Stimulated activated CD4-positive, alpha-beta T cell treated with anti-CD3 and anti-CD28 coated beads, TNF-alpha, amount 100 ng/mL, for 48 hours (primary cell): ENCODE data around the gene CELF1.

Source experiments
- DNase-seq, 3 donors: peaks; one replicate each; pipeline ENCODE4 v3.0.0-alpha.2; 2020; ENCODE audit warnings: low read depth in 3 of 3

Gene CELF1

DNA sequence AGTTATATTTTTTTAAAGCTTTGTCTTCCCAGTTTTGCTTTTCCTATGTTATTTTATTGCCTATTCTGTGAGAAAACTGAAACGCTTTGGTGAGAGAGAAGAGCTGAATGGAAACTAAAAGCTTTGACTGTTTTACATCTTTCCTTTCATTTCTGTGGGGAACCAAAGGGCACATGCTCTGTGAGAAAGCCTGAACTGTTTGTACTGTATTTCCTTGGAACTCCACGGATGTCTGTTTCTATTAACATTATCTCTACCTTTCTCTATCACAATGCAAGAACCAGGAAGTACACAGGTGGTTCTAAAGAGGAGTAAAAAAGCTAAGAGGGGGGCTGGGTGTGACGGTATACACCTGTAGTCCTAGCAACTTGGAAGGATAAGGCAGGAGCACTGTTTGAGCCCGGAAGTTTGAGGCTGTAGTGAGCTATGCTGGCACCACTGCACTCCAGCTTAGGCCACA is 43.8 kb downstream of the CELF1 start:
- no peak for DNase-seq

DNA sequence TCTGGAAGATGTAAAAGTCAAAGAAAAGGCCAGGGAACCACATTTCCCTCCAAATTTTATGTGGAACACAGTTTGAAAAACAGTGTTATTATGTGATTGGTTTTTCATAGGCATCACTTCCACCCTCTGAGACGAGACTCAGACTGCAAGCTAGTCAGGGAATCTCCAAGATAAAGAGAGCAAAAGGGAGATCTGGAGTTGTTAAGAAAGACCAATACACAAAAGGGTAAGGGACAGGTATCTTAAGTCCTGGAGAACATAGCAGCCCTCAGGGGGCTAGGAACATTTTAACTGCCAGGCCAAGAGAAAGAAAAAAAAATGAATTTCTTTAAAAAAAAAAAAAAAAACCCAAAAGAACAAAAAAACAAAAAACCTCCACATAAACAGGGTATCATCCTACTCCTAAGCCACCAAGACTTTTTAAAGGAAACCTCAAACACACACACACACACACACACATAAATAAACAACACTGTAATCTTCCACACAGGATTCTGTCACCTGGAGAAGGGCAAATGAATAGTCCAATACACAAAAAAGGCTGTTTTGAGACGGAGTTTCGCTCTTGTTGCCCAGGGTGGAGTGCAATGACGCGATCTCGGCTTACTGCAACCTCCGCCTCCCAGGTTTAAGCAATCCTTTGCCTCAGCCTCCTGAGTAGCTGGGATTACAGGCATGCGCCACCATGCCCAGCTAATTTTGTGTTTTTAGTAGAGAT is 44.5 kb downstream of the CELF1 start:
- DNase-seq, result no peak

DNA sequence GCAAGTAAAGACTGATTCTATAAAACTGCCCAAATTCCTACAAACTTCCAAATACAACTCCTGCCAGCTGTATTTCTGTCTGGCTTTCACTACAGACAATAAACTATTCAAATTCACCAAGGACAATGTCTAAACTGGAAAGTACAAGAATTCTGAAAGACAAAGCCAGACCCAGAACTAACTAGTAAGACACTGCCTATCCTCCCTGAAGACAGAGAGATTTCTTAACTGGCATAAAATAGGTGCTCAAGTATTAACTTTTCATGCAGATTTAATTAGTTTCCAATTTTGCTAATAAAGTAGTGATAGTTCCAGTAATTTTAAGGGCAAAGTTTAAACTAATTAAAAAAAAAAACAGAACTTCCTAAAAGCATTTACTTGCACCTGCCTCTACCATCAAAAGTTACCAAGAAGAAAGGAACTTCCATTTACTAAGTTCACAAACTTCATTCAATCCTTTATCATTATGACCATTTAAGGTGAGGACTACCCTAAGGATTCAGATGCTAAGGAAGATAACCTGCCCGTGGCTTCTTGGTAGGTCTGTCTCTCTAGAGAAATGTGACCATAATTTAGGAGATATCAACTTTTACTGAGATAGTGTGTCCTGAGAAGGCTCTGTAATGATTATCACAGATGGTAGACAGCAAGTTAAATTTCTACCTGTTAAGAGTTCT is 45.2 kb downstream of the CELF1 start:
- no peak for DNase-seq

DNA sequence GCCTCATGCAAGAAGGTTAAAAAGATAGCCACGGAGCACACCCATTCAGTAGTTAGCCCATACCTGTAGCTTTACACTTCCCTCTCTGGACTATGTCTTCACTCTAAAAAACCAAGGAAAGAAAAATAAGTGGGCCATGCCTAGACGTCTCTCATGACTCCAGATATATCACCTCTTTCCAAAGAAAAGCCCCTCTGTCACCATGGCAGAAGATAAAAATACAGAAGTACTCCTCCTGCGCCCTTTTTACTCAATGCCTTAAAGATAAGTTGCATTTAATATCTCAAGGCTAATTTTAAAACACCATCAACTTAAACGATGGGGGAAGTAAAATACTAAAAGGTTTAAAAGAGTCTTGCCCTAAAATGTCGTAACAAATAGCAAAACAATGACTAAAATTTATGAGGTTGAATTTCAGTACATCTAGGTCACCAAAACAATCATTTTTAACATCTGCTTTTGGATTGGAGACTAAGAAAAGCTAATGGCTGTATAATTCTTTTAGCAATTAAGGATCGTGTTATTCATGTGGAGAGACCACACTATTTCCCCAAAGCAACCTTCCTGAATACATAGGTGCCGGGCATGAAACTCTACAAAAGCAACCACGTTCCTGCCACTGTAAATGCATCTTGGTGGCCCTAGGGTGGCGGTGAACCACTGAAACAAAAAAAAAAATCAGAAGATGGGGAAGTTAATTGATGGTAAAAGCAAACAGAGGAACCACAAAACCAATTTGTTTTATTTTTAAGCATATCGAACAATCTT is 46.0 kb downstream of the CELF1 start:
- DNase-seq, result no peak

DNA sequence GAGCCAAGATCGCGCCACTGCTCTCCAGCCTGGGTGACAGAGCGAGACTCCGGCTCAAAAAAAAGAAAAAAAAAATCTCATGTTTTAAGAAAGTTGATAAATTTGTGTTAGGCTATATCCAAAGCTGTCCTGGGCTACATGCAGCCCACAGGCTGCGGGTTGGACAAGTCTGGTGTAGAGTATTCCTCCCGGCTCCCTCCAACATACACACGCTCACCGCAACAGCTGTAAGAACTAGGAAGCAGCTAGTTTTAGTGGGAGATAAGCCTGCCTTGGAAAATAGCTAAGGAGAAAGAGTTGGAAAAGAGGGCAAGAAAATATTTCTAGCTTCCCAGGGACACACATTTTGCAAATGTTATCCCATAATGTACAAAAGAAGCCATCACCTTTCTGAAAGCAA is 46.6 kb downstream of the CELF1 start:
- no peak for DNase-seq

DNA sequence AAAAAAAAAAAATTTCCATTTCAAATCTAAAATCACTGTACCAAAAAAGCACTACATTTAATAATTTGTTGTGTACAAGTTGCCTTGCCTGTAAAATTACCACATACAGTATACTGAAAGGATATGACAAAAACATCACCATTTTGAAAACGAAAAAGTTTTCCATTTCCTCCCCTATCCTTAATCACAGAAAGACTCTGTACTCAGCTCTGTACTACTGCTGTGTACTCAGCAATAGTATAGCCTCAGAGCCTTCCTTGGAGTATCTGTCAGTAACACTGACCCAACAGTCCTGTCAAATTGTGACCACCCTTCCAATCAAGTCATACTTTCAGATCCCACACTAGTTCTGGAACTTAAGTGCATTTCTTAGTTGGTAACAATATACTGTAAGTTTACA is 48.0 kb downstream of the CELF1 start:
- DNase-seq, result no peak

DNA sequence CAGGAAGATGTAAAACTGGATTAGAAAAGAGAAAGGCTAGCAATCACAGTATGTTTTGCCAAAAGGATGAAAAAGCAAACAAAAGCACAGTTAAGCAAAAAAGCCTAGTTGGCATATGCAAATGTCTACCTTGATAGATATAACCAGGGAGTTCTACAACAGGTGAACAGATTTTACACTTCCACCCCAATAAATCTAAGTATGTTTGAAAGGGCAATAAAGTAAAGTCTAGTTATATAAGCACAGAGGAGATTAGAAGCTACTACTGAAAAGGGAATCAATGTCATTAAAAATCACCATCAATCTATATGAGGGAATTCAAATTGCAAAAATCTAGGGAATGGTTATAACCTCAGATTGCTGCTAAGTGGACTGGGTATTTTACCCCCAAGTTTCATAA is 49.7 kb downstream of the CELF1 start:
- DNase-seq, result no peak

DNA sequence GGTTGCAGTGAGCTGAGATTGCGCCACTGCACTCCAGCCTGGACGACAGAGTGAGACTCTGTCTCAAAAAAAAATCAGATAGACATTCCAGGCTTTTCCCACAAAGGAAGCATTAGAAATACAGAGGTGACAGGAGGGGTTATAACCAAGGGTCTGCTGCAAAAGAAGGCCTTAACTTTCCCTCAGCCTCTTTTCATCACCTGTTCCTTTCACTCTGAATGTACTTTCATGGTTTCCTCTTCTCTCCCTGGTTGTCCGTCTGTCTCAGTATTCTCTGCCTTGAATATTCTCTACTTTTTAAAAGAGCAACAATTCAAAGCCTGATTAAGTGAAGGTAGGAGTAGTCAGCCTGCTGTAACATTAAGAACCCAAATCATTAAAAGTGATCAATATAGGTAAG is 50.2 kb downstream of the CELF1 start:
- DNase-seq, result no peak

DNA sequence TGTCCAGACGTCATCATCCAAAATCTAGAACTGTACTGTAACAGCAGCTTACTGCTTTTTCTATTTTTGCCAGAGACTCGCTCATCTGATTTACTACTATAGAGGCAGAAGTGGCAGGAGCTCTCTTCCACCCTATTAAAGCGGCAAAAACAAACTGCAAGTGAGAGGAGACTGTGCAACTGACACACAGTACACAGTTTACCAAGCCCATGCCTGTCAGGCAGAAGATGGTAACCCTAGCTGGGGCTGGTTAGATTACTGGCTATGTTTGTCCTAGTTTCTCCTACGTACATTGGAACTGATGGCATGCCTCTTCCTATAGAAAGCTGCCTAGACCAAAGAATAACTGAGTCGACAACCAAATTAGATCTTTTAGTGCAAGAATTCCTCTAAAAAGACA is 51.8 kb downstream of the CELF1 start:
- DNase-seq, result no peak

DNA sequence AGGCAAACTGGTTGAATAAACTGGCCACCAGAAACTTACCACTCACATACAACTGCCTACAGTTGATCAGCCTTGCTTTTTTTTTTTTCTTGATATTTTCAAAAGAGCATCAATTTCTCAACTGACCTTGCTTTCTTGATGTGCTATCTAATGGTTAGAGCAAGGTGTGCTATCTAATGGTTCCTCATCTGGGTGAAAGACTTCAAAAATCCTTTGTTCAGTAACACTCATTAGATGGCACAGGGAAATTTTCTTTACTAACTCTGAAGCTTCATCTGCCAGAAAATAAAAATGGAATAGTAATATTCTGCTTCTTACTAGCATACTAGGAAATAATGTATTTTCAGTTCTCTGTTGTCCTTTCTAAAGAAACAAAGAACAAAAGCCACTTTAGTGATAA is 52.8 kb downstream of the CELF1 start:
- DNase-seq, result no peak

DNA sequence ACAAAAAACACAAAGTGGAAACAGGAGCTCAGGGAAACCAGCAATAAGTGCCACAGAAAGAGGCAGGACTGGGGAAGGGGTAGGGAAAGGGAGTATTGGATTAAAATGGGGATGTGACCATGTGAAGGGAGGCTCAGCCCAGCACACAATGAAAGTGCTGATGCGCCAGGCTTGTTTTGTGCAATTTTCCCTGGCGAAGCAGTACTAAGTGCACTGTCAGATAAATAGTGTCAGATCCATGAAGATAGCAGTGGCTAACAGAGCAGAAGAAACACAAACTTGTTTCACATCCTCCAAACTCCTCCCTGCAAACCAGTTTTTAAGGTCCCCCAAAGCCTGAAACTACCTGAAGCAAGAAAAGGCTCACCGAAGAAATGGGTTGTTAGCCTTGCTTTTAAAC is 53.3 kb downstream of the CELF1 start:
- DNase-seq, result no peak

DNA sequence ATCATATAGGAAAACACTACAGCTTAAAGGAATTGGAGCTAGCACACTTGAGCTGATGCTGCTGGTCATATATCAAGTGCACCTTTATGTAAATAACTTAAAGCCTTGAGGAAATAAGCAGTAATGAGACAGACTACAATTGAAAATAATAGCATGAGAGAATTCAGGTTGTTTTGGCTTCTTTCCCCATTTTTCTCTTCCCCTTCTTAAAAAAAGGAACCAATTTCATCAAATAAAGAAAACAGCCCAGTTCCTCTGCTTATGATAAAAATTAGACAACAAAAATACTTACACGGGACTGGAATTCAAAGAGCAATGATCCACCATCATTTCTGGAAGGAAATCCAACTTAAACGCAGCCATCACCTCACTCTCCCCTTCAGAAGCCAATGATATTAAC is 53.8 kb downstream of the CELF1 start:
- DNase-seq, result no peak

DNA sequence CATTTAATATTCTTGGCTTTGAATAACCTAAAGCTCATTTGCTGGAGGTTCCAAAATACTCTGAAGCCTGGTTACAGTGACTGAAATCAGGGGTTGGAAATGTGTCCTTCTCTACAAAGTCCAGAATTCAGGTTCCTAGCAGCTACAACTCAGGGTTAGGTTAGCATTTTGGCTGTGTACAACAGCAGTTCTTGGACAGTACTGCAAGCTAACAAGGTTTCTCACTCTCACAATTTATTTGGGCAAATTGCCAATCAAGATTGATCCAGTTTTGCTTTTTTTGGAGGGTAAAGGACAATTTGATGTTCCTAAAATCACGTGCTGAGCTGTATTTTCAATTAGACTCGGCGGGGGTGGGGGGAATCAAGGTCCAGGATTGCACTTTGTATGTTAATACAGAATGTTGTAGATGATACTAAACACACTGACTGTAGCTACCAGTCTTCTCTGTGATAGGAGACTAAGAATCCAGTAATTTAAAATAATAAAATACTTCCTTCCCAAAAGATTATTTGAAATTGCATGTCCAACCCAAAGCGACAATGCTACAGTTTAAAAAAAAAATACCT is 54.3 kb downstream of the CELF1 start:
- DNase-seq, result no peak

DNA sequence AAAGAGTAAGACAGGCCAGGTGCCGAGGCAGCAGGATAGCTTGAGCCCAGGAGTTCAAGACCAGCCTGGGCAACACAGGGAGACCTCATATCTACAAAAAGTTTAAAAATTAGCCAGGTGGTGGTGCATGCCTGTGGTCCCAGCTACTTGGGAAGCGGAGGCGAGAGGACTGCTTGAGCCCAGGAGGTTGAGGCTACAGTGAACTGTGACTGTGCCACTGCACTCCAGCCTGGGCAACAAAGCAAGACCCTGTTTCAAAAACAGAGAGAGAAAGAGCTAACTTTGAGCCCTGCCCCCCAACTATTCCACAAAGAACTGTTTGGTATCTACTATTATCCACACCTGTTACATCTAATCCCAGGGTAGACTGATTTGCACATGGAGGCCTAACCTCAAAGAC is 54.8 kb downstream of the CELF1 start:
- no peak for DNase-seq

DNA sequence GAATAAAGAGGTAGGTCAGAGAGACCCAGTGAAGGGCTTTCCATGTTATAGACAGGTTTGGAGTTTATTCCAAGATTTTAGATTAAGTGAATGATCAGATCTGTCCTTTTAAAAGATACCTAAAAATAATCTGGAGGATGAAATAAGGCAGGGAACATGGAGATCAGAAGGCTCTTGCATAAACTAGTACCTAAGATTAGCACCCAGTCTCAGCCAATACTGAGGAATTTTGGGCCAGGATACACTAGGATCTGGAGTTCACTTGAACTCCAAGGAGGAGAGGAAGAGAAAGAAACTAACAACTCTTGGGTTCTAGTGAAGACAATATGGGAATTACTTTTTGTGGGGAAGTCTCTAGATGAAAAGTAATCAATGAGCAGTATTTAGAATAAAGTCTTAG is 56.1 kb downstream of the CELF1 start:
- no peak for DNase-seq

DNA sequence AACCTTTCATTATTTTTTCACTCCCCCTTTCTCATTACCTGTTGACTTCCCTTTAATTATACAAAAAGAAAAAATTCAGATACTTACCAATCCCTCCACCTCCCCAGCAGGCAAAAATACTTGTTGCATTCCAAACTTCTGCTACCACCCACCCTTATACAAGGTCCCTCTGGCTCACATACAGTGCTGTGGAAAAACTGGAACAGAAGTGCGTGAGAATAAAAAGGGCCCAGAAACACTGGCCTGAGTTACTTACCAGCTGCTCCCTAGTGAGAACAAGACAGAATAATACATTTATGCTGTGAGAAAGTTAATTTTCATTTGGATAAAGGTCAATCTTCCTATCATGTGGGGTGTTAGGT is 57.1 kb downstream of the CELF1 start:
- no peak for DNase-seq

DNA sequence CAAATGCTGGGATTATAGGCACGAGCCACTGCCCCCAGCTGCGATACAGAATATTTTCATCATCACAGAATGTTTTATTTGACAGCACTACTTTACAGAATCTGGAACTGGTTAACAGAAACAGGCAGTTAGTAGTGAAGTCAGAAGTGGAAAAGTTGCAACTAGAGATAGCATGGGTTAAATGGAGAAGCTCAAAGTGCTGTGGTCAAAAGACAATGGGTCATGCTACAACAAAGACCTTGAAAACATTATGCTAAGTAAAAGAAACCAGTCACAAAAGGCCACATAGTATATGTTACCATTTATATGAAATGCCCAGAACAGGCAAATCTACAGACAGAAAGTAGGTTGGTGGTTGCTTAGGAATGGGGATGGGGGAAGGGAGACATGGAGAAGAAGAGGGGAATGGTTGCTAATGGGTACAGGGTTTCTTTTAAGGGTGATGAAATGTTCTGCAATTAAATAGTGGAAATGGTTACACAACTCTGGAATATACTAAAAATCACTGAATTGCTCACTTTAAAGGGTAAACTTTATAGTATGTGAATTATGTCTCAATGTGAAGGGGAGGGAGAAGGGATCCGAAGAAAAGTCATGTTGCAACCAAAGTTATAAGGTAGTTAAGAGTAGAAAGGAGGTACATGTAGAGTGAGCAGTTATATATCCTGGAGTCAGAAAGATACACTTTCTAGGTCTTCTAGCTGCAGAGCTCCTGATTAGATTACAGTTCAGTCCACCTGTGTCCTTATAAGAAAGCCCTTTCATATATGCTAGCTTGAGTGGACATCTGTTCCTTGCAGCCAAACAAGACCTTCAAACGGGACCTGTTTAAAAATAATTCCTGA is 57.7 kb downstream of the CELF1 start:
- DNase-seq, result no peak

DNA sequence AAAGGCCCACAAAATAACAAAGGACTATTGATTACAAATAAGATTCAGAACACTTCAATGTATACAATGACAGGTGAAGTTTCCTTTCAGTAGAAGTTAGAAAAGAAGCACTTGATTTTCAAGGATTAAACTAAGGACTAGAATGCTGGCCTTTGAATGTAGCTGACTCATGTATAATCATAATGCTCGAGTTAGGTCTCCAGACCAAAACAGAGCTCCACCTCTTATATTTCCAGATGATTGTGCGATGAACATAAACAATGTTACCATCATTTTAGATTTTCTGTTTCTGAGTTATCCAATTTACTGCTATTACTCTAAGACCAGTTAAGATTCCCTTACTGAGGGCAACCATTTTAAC is 63.6 kb downstream of the CELF1 start:
- DNase-seq, result no peak

DNA sequence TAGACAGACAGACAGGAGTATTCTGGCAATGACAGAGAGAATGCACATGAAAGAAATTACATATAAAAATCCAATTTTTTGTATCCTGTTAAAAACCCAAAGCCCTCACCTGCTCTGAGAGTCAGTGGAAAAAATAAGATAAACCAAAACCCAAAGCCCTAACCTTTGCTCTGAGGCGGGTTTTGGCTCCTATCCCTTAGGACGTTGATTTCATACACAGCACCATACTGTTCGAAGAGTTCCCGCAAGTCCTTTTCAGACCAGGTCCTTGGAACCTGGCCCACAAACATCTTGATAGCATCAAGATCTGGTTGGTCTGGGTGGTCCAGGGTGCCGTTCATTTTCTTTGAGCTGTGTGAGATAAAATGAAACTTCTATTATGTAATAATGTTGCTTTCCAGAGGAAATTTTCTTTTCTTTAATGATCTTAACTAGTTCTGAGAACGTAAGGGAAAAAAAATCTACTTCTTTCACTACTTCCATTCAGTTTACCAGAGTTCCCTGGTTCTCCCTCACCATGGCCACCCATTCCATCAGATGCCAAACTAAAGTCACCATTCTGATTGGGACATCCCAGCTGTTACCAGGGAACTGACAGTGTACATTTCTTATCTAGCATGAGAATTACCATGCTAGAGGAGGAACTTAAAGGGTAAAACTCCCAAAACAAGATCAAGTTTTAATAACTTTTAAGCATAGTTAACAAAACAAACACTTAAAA is 64.1 kb downstream of the CELF1 start:
- no peak for DNase-seq

DNA sequence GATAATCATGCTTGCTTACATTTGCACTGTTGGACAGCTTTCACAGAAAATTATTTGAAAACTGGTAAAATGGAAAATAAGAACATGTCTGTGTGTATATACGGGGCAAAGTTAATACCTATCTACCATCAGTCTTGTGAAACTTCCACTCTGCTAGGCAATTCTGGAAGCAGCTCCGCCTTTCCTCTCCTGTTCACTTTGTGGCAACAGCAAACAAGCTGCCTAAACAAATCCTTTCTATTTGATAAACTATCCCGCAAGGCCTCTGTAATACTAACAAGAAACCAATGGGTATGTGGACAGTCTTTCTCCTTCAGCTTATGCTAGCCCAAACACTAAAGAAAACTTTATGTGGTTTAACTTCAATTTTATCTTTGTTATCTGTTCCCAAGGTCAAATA is 64.8 kb downstream of the CELF1 start:
- DNase-seq, result no peak

DNA sequence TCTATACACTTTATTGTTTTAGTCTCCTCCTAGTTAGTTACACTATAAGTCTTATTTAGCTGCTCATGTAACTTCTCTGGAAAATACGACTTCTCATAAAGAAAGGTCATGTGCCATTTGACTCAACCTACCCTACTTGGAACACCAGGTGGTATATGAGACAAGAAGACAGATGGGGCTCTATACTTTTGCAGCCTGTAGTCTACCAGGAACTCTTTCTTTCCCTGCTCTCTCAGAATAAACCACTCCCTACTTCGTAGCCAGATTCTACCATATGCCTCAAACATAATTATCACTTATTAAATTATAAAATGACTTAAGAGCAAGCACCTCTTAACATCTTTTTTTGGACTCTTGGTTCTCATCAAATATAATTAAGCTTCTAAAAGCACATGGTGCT is 65.5 kb downstream of the CELF1 start:
- DNase-seq, result no peak
